Placental epithelial cell (primary cell): Measurements from ENCODE around the gene TMPRSS2. TPM values are rescaled to one million over a fixed set of nuclear protein-coding genes. Genes with fewer than 3 reads are reported as not detected.

Experiments
- small RNA-seq: library from RNA; depleted of rRNA; stranded (forward); fragments of <200 nt; gene quantifications from one replicate; pipeline ENCODE3, GENCODE V24; 2012
- total RNA-seq: library from RNA; depleted of rRNA; stranded (reverse); fragments of >200 nt; gene quantifications from 2 replicates; pipeline ENCODE4 v1.2.3, GENCODE V29; 2012

The TMPRSS2 gene
- not detected in 2 replicates for total RNA-seq

DNA sequence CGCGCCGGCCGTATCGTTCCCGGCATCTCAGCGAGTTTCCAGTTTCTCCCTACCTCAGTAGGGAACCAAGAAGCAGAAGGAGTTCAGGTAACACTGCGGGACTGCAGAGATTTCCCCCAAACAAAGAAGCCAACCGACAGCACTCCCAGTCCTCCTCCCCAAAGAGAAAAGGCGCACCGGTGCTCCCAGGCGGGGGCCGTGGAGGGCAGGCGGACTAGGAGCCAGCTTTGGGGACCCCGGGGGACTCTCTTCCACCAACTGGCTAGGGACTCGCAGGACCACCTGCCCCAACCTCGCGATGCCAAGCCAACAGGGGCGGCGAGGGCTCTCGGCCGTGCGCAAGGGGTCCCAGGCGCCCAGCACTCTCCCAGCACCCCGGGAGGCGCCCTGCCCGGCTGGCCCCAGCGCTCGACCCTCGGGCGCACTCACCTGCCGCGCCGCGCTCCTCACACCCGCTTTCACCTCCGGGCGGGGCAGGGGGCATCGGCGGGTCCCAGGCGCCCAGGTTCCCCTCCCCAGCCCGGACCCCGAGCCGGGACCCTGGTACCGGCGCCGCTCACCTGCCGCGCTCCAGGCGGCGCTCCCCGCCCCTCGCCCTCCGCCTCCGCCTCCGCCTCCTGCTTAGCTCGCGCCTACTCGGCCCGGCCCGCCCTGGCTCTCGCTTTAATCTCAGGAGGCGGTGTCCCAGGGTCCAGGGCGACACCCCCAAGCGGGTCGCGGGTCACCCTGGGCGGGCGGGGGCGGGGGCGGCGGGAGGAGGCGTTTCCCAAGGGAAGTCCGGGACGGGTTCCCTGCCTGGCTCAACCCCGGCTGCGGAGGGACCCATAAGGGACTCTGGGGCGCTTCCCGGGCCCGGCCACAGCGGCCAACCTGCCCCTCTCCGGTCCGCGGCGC, at the start of gene TMPRSS2:
TSS of gene TMPRSS2 (minus strand) at position 638 of the 894 bp plus-strand sequence. CDS start 10,025 bp downstream, outside the sequence.

GRCh38 chr21:41425954-41426675, 81.8 kb downstream of the TMPRSS2 start, which contains the start of gene MX1:
TSS of gene MX1 (plus strand) at chr21:41426239. CDS start at chr21:41432071, 5,832 bp downstream.

Small RNA genes within 50 kb of the gene (small RNA-seq; reads per million reads assigned to genes)
- gene RF00421: not detected

Other genes starting within 250 kb of the TMPRSS2 start
- gene FAM3B, start 191.4 kb downstream of the TMPRSS2 start, total RNA-seq: not detected in 2 replicates
- 0.39 and 0.43 TPM in 2 replicates for gene MX2, start 146.1 kb downstream of the TMPRSS2 start, total RNA-seq
- gene MX1, start 81.9 kb downstream of the TMPRSS2 start, total RNA-seq: 2.4 TPM in 2 replicates